GM18505 (cell line): ENCODE measurements around the gene ABCD4.

Experiments used
- ATAC-seq: cut with Tn5 transposase; IDR thresholded peaks from one replicate; pipeline ENCODE4 v1.9.1; 2021; ENCODE audit not compliant: unreplicated experiment
- POLR2A ChIP-seq: IDR thresholded peaks from 4 replicates; pipeline ENCODE4 v1.6.1; 2011; ENCODE audit warnings: borderline replicate concordance; ENCODE audit not compliant: insufficient read depth, insufficient read length; ENCODE audit errors: extremely low read depth

ABCD4 gene

GRCh38 chr14:74242021-74242779 is 60.5 kb downstream of the ABCD4 start:
- no peak for TF ChIP-seq POLR2A
- ATAC-seq: no peak

GRCh38 chr14:74241652-74242017 is 61.1 kb downstream of the ABCD4 start:
- no peak for TF ChIP-seq POLR2A
- ATAC-seq: no peak

DNA sequence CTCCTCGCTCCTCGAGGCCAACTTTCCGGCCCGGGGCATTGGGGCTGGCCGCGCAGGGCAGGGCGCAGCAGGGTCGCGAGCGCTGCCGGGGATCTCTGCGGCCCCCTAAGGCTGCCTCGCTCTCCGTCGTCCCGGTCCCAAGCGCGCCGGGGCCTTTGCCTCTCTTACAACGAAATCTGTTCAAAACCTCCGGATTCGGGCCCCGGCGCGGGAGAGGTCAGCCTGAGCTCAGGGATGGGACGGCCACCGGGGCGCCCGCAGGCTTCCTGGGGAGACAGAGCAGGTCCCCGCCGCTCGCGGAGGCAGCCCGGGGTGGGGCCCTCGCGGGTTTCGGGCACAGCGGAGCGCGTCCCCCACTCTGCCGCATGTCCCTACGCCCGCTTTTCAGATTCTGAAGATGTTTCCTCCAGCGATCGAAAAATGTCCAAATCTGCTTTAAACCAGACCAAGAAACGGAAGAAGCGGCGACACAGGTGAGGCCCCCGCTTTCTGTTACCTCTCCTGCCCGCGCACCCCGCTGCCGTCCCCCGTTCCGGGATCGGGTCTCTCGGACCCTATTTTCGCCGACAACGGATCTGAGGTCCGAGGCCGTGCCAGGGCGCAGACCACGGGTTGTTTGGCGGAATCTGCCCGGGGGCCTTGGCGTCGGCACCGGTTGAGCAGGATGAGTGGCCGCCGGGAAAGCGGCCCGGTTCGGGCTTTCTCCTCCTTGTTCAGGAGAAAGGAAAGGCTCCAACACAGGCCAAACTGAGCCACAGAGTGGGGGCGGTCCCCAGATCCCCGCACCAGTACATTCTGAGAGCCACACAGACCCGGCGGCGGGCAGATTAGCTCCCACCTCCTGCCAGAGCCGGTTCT is 61.7 kb downstream of the ABCD4 start:
- TF ChIP-seq POLR2A: no peak
- no peak for ATAC-seq

DNA sequence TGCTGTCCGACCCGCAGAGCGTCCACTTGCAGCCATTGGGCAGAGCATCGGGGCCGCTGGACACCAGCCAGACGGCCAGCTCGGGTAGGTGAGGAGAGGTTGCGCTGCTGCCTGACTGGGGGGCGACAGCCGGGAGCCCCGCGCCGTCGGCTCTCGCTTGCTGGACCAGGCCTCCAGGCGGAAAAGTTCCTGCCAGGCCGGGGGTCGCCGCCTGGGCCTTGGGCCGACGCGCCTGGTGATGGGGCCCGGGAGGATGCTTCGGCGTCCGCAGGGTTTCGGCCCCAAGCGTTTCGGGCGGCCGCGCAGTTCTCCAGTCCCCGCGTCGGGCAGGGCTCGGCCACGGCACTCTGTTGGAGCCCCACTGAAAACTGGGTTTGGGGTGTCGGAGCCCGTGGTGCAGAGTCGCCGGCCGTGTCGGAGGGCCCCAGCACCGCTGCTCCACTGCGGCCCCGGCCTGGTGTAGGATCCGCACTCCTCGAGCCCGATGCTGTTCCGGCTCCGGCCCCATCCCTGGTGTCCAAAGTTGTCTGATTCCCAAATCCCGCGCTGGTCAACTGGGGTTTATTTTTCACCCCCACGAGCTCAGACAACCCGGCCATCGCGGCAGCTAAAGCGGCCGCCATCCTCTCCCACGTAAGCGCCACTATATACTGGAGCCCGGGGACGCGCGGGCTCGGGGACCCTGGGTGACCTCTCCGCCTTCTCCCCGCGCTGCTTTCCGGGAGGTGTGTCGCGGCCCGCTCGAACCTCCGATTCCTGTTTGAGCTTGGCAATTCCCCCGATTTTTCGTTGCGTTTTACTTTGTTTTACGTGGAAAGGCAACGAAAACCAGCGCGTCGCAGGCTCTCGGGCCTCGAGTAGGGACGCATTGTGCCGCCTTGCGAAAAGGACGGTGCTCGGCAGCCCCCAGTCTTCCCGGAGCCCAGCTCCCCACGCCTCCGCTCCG is 62.6 kb downstream of the ABCD4 start:
- TF ChIP-seq POLR2A: no peak
- no peak for ATAC-seq

GRCh38 chr14:74238974-74239847 is 63.5 kb downstream of the ABCD4 start, which contains the start of gene VSX2:
VSX2 (plus strand) TSS chr14:74239449; CDS start chr14:74239562, 113 bp downstream.
- no peak for ATAC-seq
- TF ChIP-seq POLR2A: no peak

DNA sequence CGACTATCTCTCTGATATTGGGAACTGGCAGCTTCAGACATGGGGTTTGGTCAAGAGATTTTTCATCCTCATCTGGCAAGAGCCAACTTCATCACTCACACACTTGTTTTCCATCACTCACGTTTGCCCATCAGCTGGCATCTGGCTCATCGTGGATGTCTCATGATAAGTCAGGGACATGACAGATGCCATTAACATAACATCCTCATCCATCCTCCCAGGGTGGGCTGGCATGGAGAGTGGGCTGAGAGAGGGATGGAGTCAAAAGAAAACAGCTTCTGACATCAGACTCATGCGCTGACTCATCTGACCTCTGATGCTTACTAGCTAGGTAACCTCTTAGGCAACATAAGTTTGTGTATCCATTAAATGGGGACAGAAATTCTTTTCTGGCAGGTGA is 65.3 kb downstream of the ABCD4 start:
- no peak for TF ChIP-seq POLR2A
- no peak for ATAC-seq
